HG03175 (cell line): ENCODE results near the gene TPX2.

Experiments
- ATAC-seq: cut with Tn5 transposase; IDR thresholded peaks from one replicate; pipeline ENCODE4 v1.9.1; 2021; ENCODE audit warnings: mild to moderate bottlenecking, moderate library complexity; ENCODE audit not compliant: unreplicated experiment

Gene TPX2

DNA sequence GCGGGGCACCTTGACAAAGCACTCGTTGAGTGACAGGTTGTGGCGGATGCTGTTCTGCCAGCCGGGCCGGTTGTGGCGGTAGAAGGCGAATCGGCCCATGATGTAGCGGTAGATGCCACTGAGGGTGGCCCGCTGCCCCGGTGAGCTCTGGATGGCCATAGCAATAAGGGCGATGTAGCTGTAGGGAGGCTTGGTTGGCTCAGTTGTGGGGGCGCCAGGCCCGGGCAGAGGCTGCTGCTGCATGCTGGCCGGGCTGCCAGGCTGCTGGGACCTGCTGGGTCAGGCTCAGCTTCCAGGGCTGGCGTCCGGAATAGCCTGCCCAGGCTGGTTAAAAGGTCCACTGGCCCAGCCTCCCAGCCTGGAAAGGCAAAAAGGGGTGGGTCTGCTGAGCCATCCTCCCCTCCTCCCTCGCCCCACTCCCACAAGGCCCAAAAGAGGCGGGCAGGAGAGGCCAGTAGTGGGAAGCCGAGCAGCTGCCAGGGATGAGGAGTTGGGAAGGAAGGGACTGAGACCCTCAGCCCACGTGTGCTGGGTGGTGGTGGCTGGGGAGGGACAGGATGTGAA is 106.3 kb downstream of the TPX2 start, which contains the start of gene FOXS1:
TSS of gene FOXS1 (minus strand) at position 305 of the 564 bp plus-strand sequence. CDS start at position 243, 62 bp downstream.
- ATAC-seq = no peak

DNA sequence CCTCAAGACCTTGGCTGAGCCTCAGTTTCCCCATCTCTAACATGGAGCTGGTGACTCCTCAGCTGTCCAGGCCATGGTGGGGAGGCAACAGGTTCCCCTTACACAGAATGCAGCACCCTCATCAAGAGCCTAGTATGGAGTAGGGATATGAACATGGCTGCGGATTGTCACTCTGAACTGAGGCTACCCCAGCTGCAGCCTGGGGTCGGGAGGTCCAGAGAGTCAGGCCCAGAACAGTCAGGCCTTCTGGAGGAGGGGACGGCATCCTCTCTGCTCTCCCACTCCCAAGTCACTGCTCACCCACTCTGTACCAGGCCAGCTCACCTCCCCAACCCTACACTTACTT is 107.7 kb downstream of the TPX2 start:
- ATAC-seq = no peak

DNA sequence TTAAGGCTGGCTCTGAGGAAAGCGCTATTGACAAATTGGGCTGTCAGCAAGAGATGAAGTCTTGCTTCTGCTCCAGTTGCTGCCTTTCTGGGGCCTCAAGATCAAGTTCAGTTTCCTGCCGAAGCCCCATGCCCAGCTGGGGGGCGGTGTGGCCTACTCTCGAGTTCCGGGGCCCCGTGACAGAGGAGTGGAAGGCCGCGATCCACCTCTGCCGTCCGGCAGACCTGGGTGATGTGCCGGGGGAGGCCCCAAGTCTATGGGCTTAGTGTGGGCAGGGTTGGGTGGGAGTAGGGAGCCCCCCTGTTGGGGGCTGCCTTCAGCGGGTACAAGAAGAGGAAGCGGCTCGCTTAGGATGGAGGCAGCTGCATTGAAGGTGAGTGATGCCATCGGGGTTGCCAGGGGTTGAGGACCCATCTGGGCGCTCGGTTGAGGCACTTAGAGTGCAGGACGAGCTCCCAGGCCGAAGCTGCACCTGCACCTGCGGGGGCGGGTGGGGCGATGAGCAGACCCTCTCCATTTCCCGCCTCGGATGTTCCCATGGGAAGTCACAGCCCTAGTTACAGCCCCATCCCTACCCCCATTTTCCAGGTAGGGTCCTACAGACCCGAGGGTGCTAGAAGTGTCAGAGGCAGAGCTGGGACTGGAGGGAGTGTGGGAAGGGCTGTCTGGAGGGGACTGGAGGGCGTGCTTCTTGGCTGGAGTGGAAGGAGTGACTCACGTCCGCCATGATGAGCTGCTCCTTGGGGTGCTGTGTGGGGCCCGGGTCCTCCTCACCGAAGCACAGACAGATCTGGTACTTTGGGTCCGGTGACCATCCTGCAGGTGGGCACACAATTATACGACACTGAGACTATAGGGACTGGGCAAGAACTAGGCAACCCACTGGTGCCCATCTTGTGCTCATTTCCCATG is 109.3 kb downstream of the TPX2 start:
- no peak for ATAC-seq

DNA sequence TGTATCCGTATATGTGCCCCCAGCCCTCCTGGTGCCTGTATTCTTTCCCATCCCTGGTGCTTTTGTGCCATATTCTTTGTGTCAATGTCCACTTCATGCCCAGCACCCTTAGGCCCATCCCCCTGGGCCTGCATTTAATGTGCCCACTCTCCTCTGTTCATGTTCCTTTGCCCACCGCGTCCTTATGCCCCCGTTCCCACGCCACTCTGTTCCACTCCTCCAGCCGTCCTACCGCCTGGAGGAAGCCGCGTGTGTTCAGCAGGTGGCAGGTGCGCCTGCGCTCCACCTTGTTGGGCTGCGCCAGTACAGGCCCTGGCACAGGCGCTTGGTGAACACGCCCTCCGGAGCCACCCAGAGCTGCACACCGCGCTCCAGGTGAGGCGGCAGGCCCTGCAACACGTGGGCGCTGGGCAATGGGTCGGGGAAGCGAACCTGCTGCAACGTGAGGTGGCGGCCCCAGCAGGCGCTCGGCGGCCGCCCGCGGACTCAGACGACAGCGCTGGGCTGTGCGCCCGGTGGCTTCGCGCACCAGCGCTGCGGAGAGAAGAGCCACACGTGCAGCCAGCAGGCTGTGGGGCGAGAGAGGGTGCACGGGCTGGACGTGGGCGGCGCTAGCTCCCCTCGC is 110.3 kb downstream of the TPX2 start:
- ATAC-seq = no peak
